Measurements from ENCODE around the gene CCR9. TPM values are rescaled to one million over a fixed set of nuclear protein-coding genes. Genes with fewer than 3 reads are reported as not detected.

The CCR9 gene
- total RNA-seq, 2 experiments from 2014 or later = 0.32 TPM; not detected in 1

DNA sequence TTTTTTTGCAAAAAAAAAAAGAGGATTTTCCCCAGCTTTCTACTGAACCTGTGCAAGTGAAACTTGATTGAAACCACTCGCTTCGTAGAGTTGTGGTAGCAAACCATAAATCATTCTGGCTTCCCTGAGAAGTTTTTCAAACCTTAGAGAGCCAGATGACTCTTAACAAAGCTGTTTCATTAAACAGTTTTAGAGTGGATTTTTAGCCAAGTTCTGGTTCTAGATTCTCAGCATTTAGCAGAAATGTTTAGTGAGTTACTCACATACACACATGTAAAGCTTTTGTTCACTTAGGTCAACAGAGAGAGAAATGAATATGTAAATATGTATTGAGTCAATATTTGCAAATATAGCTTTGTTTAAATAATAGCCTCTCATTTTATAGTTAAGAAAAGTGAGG is 18.1 kb upstream of the CCR9 start:
- Histone ChIP-seq H4K20me1 (ENCODE audit: insufficient read depth, low read length) (no peaks in the 10 kb centered on the region), H3K36me3 (ENCODE audit: insufficient read depth, low read length) (no peaks in the 10 kb centered on the region), H3K4me2 (ENCODE audit: low read length) (no peak overlapping the region), H3K4me3 (ENCODE audit: low read depth, low read length, poor library complexity, severe bottlenecking) (no peak overlapping the region), H3K9me3 (ENCODE audit: low read length) (no peaks in the 10 kb centered on the region), H3K9me2 (ENCODE audit: insufficient read depth, low read length) (no peaks in the 10 kb centered on the region), H3K27ac (ENCODE audit: low read depth, low read length, poor library complexity, severe bottlenecking) (no peak overlapping the region), H3K4me1 (ENCODE audit: insufficient read depth, low read length, poor library complexity, severe bottlenecking) (no peaks in the 10 kb centered on the region), H3K79me2 (ENCODE audit: insufficient read depth, low read depth, low read length) (no peaks in the 10 kb centered on the region), H2AFZ (ENCODE audit: low read length) (no peak overlapping the region)
- TF ChIP-seq EZH2phosphoT487 (IDR thresholded peaks at IDR 0.05; ENCODE audit: borderline replicate concordance, low read depth, low read length) = no peak
- TF ChIP-seq, protein P1, sequence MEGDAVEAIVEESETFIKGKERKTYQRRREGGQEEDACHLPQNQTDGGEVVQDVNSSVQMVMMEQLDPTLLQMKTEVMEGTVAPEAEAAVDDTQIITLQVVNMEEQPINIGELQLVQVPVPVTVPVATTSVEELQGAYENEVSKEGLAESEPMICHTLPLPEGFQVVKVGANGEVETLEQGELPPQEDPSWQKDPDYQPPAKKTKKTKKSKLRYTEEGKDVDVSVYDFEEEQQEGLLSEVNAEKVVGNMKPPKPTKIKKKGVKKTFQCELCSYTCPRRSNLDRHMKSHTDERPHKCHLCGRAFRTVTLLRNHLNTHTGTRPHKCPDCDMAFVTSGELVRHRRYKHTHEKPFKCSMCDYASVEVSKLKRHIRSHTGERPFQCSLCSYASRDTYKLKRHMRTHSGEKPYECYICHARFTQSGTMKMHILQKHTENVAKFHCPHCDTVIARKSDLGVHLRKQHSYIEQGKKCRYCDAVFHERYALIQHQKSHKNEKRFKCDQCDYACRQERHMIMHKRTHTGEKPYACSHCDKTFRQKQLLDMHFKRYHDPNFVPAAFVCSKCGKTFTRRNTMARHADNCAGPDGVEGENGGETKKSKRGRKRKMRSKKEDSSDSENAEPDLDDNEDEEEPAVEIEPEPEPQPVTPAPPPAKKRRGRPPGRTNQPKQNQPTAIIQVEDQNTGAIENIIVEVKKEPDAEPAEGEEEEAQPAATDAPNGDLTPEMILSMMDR (conservative IDR thresholded peaks at IDR 0.05; ENCODE audit: low read length) = no peak
- BruUV-seq (replicated peaks) = no TSS peak
- POLR2A ChIA-PET = interaction anchor here (0.6 kb wide), 1 partner anchor 245 kb away, joined by 3 read pairs; no protein-coding TSS in a partner anchor
- CTCF ChIA-PET (ENCODE audit: unreplicated experiment) = no interaction called here
- DNase-seq (ENCODE audit: low spot score) = no peak
- intact Hi-C loops (cut with micrococcal nuclease; ENCODE audit: unreplicated experiment) = no loop called here

DNA sequence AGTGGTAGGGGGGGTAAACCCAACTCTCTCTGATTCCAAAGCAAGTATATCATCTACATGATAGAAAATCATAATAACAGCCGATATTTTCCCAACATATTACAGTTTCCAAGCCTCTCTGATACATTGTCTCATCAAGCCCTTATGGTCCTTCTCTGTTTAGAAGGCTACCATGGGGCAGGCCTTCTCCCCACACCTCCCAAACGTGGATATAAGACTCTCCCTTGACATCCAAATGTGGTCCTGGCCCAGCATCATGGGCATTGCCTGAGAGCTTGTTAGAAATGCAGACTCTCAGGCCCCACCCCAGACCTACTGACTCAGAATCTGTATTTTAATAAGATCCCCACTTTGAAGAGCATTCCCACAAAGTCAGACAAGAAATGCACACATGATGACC is 17.7 kb upstream of the CCR9 start:
- Histone ChIP-seq H3K9me2 (ENCODE audit: insufficient read depth, low read length) (no peaks in the 10 kb centered on the region), H3K9me3 (ENCODE audit: low read length) (no peaks in the 10 kb centered on the region), H3K4me1 (ENCODE audit: insufficient read depth, low read length, poor library complexity, severe bottlenecking) (no peaks in the 10 kb centered on the region), H3K79me2 (ENCODE audit: insufficient read depth, low read depth, low read length) (no peaks in the 10 kb centered on the region), H3K4me2 (ENCODE audit: low read length) (no peak overlapping the region), H3K36me3 (ENCODE audit: insufficient read depth, low read length) (no peaks in the 10 kb centered on the region), H3K4me3 (ENCODE audit: low read depth, low read length, poor library complexity, severe bottlenecking) (no peak overlapping the region), H2AFZ (ENCODE audit: low read length) (no peak overlapping the region), H4K20me1 (ENCODE audit: insufficient read depth, low read length) (no peaks in the 10 kb centered on the region), H3K27ac (ENCODE audit: low read depth, low read length, poor library complexity, severe bottlenecking) (no peak overlapping the region)
- intact Hi-C loops (cut with micrococcal nuclease; ENCODE audit: unreplicated experiment) = no loop called here
- ChIA-PET POLR2A (interaction anchor here (0.6 kb wide), 1 partner anchor 245 kb away, joined by 3 read pairs; no protein-coding TSS in a partner anchor), CTCF (ENCODE audit: unreplicated experiment) (no interaction called here)
- no peak for DNase-seq (ENCODE audit: low spot score)
- no peak for TF ChIP-seq EZH2phosphoT487 (IDR thresholded peaks at IDR 0.05; ENCODE audit: borderline replicate concordance, low read depth, low read length)
- TF ChIP-seq, protein P1 (conservative IDR thresholded peaks at IDR 0.05; ENCODE audit: low read length) = no peak
- BruUV-seq (replicated peaks) = no TSS peak

DNA sequence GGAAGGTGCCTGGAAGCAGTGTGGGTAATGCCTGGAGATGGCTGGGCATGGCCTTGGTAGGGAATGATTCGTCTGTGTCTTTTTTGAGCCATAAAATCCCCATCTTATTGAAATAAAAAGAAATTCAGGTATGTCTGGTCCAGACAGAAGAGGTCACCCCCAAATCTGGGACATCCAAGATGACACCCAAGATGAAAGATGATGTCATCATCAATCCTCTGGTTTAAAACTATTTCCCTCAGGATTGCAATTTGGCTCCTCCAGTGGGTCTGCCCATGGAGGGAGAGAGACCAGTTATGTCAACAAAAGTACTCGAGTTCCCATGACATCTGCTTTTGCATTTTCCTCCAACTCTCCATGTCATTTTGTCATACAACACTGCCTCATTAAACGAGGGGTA is 16.7 kb upstream of the CCR9 start:
- Histone ChIP-seq H3K4me2 (ENCODE audit: low read length) (no peak overlapping the region), H3K36me3 (ENCODE audit: insufficient read depth, low read length) (no peaks in the 10 kb centered on the region), H3K4me1 (ENCODE audit: insufficient read depth, low read length, poor library complexity, severe bottlenecking) (no peaks in the 10 kb centered on the region), H3K9me2 (ENCODE audit: insufficient read depth, low read length) (no peaks in the 10 kb centered on the region), H3K9me3 (ENCODE audit: low read length) (no peaks in the 10 kb centered on the region), H3K27ac (ENCODE audit: low read depth, low read length, poor library complexity, severe bottlenecking) (no peak overlapping the region), H3K4me3 (ENCODE audit: low read depth, low read length, poor library complexity, severe bottlenecking) (no peak overlapping the region), H2AFZ (ENCODE audit: low read length) (no peak overlapping the region), H3K79me2 (ENCODE audit: insufficient read depth, low read depth, low read length) (no peaks in the 10 kb centered on the region), H4K20me1 (ENCODE audit: insufficient read depth, low read length) (no peaks in the 10 kb centered on the region)
- CTCF ChIA-PET (ENCODE audit: unreplicated experiment) = no interaction called here
- no TSS peak for BruUV-seq (replicated peaks)
- intact Hi-C loops (cut with micrococcal nuclease; ENCODE audit: unreplicated experiment) = no loop called here
- TF ChIP-seq, protein P1 (conservative IDR thresholded peaks at IDR 0.05; ENCODE audit: low read length) = no peak
- no peak for TF ChIP-seq EZH2phosphoT487 (IDR thresholded peaks at IDR 0.05; ENCODE audit: borderline replicate concordance, low read depth, low read length)
- POLR2A ChIA-PET = no interaction called here
- DNase-seq (ENCODE audit: low spot score) = no peak

All from OCI-LY7 (cell line).